NCI-H1105 treated with DMSO at 0.1 percent for 48 hours (cell line): ENCODE data around the gene CDON.

ENCODE experiments used
- DNase-seq: peaks from one replicate; lab custom pipeline; 2025; lab: John Stamatoyannopoulos, UW

CDON gene

GRCh38 chr11:126083829-126084607, 21.4 kb upstream of the CDON start:
- peak; percentile 80 for DNase-seq

- peak; percentile 18 for DNase-seq
Observed at GRCh38 chr11:126082251-126083109, 19.8 kb upstream of the CDON start.

DNA sequence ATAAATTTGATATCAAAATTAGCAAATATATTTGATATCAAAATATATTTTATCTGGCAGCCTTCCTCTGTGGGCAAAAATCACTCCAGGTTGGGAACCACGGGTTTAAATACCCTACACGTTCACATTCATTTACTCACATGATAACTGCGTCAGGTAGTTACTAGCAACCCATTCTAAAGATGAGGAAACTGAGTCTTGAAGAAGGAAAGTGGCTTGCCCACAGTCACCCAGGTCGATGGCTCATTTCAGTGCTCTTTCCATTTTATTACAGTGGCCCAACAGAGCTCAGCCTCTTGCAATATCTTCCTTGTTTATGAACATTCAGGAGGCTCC, 19.2 kb upstream of the CDON start:
- DNase-seq: no peak

- peak; percentile 86 for DNase-seq
Observed at GRCh38 chr11:126080161-126080941, 17.7 kb upstream of the CDON start.

- DNase-seq: peak; percentile 60
Observed at GRCh38 chr11:126079621-126080124, 17.0 kb upstream of the CDON start.

DNA sequence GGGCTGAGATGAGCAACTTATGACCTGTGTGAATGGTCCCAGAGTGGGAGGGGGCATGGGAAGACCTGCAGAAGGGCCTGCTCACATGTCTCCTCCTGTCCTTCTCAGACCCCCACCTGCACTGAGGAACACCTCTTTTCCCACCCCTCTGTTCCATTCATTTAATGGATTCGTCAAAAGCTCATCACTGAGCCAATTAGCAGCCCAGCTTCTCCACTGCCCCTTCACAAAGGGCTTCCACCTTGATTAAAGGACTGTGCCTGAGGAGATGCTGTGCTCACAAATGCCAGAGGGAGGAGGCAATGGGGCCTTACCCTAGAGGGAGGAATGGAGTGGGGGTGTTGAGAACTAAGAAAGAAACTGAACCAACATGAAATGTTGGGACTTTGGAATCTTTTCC, 14.0 kb upstream of the CDON start:
- no peak for DNase-seq

- DNase-seq: peak; percentile 17
Observed at GRCh38 chr11:126072801-126073594, 10.3 kb upstream of the CDON start.

DNA sequence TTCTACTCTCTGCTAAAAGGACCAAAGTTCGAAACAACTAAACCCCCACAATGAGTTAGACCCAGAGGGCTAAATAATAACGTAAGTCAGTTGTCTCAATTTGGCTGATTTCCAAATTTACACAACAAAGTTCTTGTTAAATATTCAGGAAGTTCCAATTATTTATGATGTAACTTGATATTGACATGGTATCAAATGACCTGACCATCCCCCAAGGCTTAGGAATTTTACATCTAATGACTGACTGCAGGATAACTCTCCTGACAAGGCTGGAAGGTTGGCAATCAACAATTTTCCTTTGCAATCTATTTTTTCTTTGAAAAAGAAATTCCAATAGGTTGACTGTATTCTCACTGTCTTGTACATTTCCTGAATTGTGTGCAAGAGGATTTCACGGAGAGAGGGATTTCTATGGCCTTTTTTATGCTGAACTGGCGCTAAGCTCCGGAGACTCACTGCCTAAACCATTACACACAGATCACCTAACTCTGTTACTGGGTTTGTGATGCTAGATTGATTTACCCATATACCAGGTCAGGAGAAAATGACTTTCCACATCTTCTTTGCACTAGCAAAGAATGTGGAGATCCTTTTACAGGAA, 9.6 kb upstream of the CDON start:
- DNase-seq: peak; percentile 96

- no peak for DNase-seq
Observed at GRCh38 chr11:126063507-126063852, 814 bp upstream of the CDON start.

DNA sequence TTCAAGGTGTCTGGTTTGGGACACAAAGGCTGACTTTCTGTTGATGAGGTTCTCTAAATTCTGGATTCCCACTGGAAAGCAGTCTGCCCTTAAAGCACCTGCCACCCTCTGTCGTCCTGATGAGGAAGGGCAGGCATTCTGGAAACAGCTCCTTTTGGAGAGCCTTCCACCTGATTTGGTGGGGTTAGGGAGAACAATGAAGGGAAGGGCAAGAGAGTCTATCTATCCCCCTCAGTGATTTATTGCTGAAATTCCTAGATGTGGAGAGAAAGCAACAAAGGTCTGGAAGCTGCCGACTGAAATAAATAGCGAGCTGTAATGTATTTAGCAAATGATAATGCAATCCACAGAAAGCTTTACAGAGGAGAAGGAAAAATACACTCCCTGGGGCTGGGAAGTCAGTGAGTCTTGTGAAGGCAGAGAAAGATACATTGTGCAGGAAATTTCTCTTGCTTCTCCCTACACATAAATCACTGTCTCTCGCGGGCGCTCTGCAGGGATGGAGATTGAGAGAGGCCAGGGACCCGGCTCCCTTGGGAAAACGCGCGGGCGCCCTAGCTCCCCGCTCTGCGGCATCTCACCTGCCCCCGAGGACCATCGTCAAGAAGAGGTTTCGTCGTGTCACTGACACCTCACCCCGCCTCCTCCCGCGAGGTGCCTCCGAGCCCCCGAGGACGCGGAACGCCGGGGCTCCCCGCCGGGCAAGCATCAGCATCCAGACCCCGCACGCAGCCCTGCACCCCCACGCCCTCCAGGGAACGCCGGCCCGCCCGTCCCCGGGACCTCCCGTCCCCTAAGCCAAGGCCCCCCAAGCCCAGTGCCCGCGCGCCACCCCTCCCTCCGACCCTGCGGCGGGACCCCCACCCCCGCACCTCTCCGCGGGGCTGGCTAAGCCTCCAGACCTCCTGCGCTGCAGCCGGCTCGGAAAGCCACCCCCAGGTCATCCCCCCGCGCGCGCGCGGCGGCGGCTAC, 673 bp downstream of the CDON start:
- peak; percentile 85 for DNase-seq

- peak; percentile 30 for DNase-seq
Observed at GRCh38 chr11:126060757-126061171, 1.9 kb downstream of the CDON start.

GRCh38 chr11:126059238-126059781, 3.4 kb downstream of the CDON start:
- no peak for DNase-seq

GRCh38 chr11:126058105-126058874, 4.4 kb downstream of the CDON start:
- no peak for DNase-seq

- no peak for DNase-seq
Observed at GRCh38 chr11:126054882-126055281, 7.8 kb downstream of the CDON start.

- no peak for DNase-seq
Observed at GRCh38 chr11:126054408-126054807, 8.3 kb downstream of the CDON start.

GRCh38 chr11:126053415-126054286, 9.0 kb downstream of the CDON start:
- DNase-seq: no peak

DNA sequence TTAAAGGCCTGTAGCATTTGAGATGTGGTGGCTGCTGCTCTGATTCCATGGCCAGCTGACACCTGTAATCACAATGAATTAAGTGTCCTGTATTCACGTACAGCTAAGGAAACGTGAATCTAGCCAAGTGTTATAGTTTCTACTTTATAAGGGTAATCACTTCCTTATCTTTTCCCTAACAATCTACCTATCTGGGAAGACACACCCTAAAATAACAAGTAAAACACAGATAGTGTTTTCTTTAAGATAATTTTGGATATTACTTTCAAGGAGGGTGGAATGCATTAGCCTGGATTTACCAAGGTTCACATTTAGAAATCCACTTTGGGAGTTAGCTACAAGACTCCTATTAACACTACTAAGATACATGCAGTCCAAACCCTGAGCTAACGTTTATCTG, 11.5 kb downstream of the CDON start:
- no peak for DNase-seq

DNA sequence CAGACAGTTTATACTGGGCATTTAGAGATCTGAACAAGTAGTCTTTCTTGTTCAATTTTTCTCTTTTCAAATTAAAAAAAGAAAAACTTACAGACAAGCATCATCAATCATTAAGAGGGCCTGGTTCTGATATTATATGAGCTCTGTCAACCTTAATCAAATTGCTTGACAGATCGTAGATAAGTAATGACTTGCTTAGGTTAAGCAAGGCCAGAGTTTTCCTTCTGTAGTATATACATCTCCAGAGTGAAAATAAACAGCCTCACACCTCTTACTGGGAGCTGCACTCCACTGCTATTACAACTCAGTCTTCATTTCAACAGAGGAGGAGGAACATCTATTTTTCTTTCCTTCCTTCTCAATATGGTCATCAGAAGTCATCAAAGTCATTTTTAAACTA, 13.5 kb downstream of the CDON start:
- no peak for DNase-seq
